Thoracic aorta (tissue), 2 donors: ENCODE data around the gene FHIP2A. TPM values are rescaled to one million over a fixed set of nuclear protein-coding genes. Genes with fewer than 3 reads are reported as not detected.
A peak's percentile ranks its signal among the peaks of the same experiment; 100 is the strongest.

Experiments
- ATAC-seq: fragments of 150-250 bp; one replicate; pipeline ENCODE4 v1.8.0; 2017; ENCODE audit warnings: low read depth; ENCODE audit not compliant: insufficient number of reproducible peaks, low FRiP score
- DNase-seq: peaks from one replicate; pipeline ENCODE4 v3.0.0-alpha.2; 2020; ENCODE audit warnings: low spot score
- H3K27ac ChIP-seq, 2 donors: fragments of 200-600 bp; sonication (generic); 1 replicate in 1 of 2; 2 replicates in 1 of 2; pipeline ENCODE4 v1.5.1; 2016; ENCODE audit warnings: mild to moderate bottlenecking in 2 of 2, moderate library complexity in 2 of 2
- H3K27me3 ChIP-seq: fragments of 200-600 bp; sonication (generic); replicated peaks from 2 replicates; pipeline ENCODE4 v1.6.0; 2016; ENCODE audit warnings: mild to moderate bottlenecking; ENCODE audit not compliant: insufficient read depth
- H3K36me3 ChIP-seq: fragments of 200-600 bp; sonication (generic); one replicate; pipeline ENCODE4 v1.5.1; 2016
- H3K4me1 ChIP-seq, 2 donors: fragments of 200-600 bp; sonication (generic); 1 replicate in 1 of 2; 2 replicates in 1 of 2; pipeline versions ENCODE4 v1.5.1 to v1.6.0; 2016; ENCODE audit warnings: low read depth in 2 of 2, mild to moderate bottlenecking in 1 of 2; ENCODE audit not compliant: control insufficient read depth in 1 of 2
- H3K4me3 ChIP-seq: fragments of 200-600 bp; sonication (generic); 2 replicates; pipeline ENCODE4 v1.5.1; 2016; ENCODE audit warnings: mild to moderate bottlenecking
- H3K9me3 ChIP-seq: fragments of 200-600 bp; sonication (generic); 2 replicates; pipeline ENCODE4 v1.5.1; 2016
- total RNA-seq, 2 donors: library from RNA; depleted of rRNA; stranded (reverse); fragments of >200 nt; gene quantifications; one replicate each; pipeline versions ENCODE4 v1.1.0 to v1.2.3, GENCODE V29; 2016
- TF ChIP-seq, protein P1 (sequence below): fragments of 200-600 bp; sonication (generic); IDR thresholded peaks from one replicate; pipeline ENCODE4 v1.5.1; 2019; ENCODE audit warnings: antibody characterized with exemption

FHIP2A gene
- total RNA-seq, 2 donors from 2014 or later: 38.4 to 70.5 TPM

- no peak for ATAC-seq
- TF ChIP-seq, protein P1, sequence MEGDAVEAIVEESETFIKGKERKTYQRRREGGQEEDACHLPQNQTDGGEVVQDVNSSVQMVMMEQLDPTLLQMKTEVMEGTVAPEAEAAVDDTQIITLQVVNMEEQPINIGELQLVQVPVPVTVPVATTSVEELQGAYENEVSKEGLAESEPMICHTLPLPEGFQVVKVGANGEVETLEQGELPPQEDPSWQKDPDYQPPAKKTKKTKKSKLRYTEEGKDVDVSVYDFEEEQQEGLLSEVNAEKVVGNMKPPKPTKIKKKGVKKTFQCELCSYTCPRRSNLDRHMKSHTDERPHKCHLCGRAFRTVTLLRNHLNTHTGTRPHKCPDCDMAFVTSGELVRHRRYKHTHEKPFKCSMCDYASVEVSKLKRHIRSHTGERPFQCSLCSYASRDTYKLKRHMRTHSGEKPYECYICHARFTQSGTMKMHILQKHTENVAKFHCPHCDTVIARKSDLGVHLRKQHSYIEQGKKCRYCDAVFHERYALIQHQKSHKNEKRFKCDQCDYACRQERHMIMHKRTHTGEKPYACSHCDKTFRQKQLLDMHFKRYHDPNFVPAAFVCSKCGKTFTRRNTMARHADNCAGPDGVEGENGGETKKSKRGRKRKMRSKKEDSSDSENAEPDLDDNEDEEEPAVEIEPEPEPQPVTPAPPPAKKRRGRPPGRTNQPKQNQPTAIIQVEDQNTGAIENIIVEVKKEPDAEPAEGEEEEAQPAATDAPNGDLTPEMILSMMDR: no peak
- H3K9me3 ChIP-seq: no peaks in the 10 kb centered on the region
- no peak for DNase-seq
- peak overlapping the region; percentile 19 to 28 for H3K27ac ChIP-seq
- no peak overlapping the region for H3K4me3 ChIP-seq
- H3K36me3 ChIP-seq: no peaks in the 10 kb centered on the region
- no peaks in the 10 kb centered on the region for H3K27me3 ChIP-seq
- H3K4me1 ChIP-seq: peaks cover 11 to 13% of the 10 kb centered on the region in 2 donors
Measured at GRCh38 chr10:114869520-114869892, 47.9 kb downstream of the FHIP2A start.

- TF ChIP-seq, protein P1: no peak
- ATAC-seq: no peak
Measured at GRCh38 chr10:114870486-114870885, 48.9 kb downstream of the FHIP2A start.

DNA sequence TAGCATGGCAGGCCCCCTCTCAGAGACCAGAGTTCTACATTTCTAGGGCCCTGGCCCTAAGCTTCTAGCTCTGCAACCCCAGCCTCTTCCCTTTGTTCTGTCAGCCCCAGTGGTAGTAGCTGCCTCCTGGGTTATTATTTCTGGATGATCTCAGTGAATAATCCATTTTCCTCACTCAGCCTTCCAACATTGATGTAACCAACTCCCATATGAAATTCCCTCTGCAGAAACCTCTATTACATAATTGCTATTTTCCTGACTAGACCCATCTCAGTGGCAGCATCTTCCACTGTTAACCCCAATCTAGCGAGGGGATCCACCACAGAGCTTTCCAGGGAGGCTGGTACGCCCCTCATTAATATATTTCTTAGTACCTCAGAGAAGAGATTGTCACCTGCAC is 49.8 kb downstream of the FHIP2A start:
- no peak for DNase-seq
- Histone ChIP-seq H3K27ac (no peak overlapping the region), H3K9me3 (no peaks in the 10 kb centered on the region), H3K27me3 (no peaks in the 10 kb centered on the region), H3K4me3 (no peak overlapping the region), H3K36me3 (no peaks in the 10 kb centered on the region), H3K4me1 (peaks cover 11 to 13% of the 10 kb centered on the region in 2 donors)
- TF ChIP-seq, protein P1: no peak
- no peak for ATAC-seq

More at GRCh38 chr10:114870486-114870885, 48.9 kb downstream of the FHIP2A start:
- Histone ChIP-seq H3K4me1 (peaks cover 11 to 13% of the 10 kb centered on the region in 2 donors), H3K27ac (no peak overlapping the region), H3K27me3 (no peaks in the 10 kb centered on the region), H3K4me3 (no peak overlapping the region), H3K9me3 (no peaks in the 10 kb centered on the region), H3K36me3 (no peaks in the 10 kb centered on the region)
- DNase-seq: no peak

Other genes starting within 250 kb of the FHIP2A start
- 100 to 1,000 TPM in 1 of 2 donors, 10 to 100 TPM in 1; 47.5 to 111 TPM for gene ABLIM1, start 163.5 kb upstream of the FHIP2A start, total RNA-seq
- gene TRUB1, start 116.4 kb downstream of the FHIP2A start, total RNA-seq: 1 to 10 TPM; 8.8 to 9.5 TPM